Activated CD8-positive, alpha-beta T cell treated with anti-CD3 and anti-CD28 coated beads for 36 hours (primary cell): ENCODE data around the gene ACKR3. TPM values are rescaled to one million over a fixed set of nuclear protein-coding genes. Genes with fewer than 3 reads are reported as not detected.

ENCODE experiments used
- ATAC-seq: fragments of 200-7000 bp; cut with Tn5 transposase; one replicate; pipeline ENCODE4 v1.10.0; 2021; ENCODE audit warnings: mild to moderate bottlenecking, moderate library complexity
- CTCF ChIA-PET: fragments of 350-600 bp; sonication (Branson Sonifier 250); formaldehyde crosslinking; loops from one replicate; lab custom pipeline; 2021; ENCODE audit warnings: antibody characterized with exemption; lab: Charles Lee
- POLR2A ChIA-PET: fragments of 350-600 bp; sonication (Branson Sonifier 250); formaldehyde crosslinking; loops from one replicate; lab custom pipeline; 2021; ENCODE audit warnings: antibody characterized with exemption; lab: Charles Lee
- DNase-seq: peaks from one replicate; pipeline ENCODE4 v3.0.0-alpha.2; 2020
- H3K27ac Mint-ChIP-seq: one replicate; pipeline ENCODE4 v1.8.0; 2021; ENCODE audit warnings: mild to moderate bottlenecking, mixed read lengths
- H3K27me3 Mint-ChIP-seq: one replicate; pipeline ENCODE4 v1.8.0; 2021; ENCODE audit warnings: mixed read lengths
- H3K36me3 Mint-ChIP-seq: one replicate; pipeline ENCODE4 v1.8.0; 2021; ENCODE audit warnings: low read depth, mixed read lengths
- H3K4me1 Mint-ChIP-seq: one replicate; pipeline ENCODE4 v1.8.0; 2021; ENCODE audit warnings: low read depth, mixed read lengths
- H3K4me3 Mint-ChIP-seq: one replicate; pipeline ENCODE4 v1.8.0; 2021; ENCODE audit warnings: mild to moderate bottlenecking, moderate library complexity, mixed read lengths
- H3K9me3 Mint-ChIP-seq: one replicate; pipeline ENCODE4 v1.8.0; 2021; ENCODE audit warnings: mixed read lengths
- CTCF ChIP-seq: fragments of 200-600 bp; IDR thresholded peaks from one replicate; pipeline ENCODE4 v1.8.0; 2022; ENCODE audit warnings: antibody characterized with exemption, mild to moderate bottlenecking
- intact Hi-C: fragments of 100-400 bp; cut with micrococcal nuclease; formaldehyde crosslinking; loops from one replicate; pipeline ENCODE4 v1.10.0; 2022
- total RNA-seq, 2 experiments: library from RNA; stranded (reverse); gene quantifications; one replicate each; pipeline ENCODE4 v1.2.3, GENCODE V29; 2021

The ACKR3 gene
- total RNA-seq, 2 experiments from 2014 or later: 2.4 to 3.4 TPM

- Mint-ChIP-seq H3K27me3 (no peaks in the 10 kb centered on the region), H3K36me3 (peaks cover 41% of the 10 kb centered on the region), H3K9me3 (peaks cover 9% of the 10 kb centered on the region), H3K4me1 (peaks cover 75% of the 10 kb centered on the region), H3K4me3 (peak overlapping the region; percentile 33), H3K27ac (peak overlapping the region; percentile 66)
- intact Hi-C loops: no loop called here
- ATAC-seq: no peak
- ChIA-PET POLR2A (interaction anchor here (2.3 kb wide), 1 partner anchor 13 kb away, joined by 9 read pairs; no protein-coding TSS in a partner anchor), CTCF (interaction anchor here (0.6 to 1.2 kb wide), 2 partner anchors 18 to 27 kb away, joined by 3 to 5 read pairs; no protein-coding TSS in a partner anchor)
- TF ChIP-seq CTCF: no peak
- no peak for DNase-seq
Observed at GRCh38 chr2:236541008-236541562, 28.5 kb upstream of the ACKR3 start.

- Mint-ChIP-seq H3K4me1 (peaks cover 87% of the 10 kb centered on the region), H3K9me3 (peaks cover 12% of the 10 kb centered on the region), H3K27me3 (no peaks in the 10 kb centered on the region), H3K27ac (peak overlapping the region; percentile 96), H3K4me3 (no peak overlapping the region), H3K36me3 (peaks cover 45% of the 10 kb centered on the region)
- ChIA-PET POLR2A (interaction anchor here (2.3 kb wide), 1 partner anchor 8 kb away, joined by 8 read pairs; no protein-coding TSS in a partner anchor), CTCF (interaction anchor here (1.0 kb wide), 1 partner anchor 26 kb away, joined by 3 read pairs; the partner anchor contains the start of gene ACKR3)
- ATAC-seq: no peak
- intact Hi-C loops: no loop called here
- TF ChIP-seq CTCF: no peak
- no peak for DNase-seq
Observed at GRCh38 chr2:236544362-236544761, 25.3 kb upstream of the ACKR3 start.

GRCh38 chr2:236545248-236545658 lies 24.4 kb upstream of the ACKR3 start:
- peaks cover 37% of the 10 kb centered on the region for H3K36me3 Mint-ChIP-seq
- no peak for TF ChIP-seq CTCF
- H3K27me3 Mint-ChIP-seq: no peaks in the 10 kb centered on the region
- H3K4me3 Mint-ChIP-seq: peak overlapping the region; percentile 69
- CTCF ChIA-PET: interaction anchor here (1.0 to 1.3 kb wide), 3 partner anchors 9 to 23 kb away, joined by 3 to 4 read pairs (median 4); no protein-coding TSS in a partner anchor
- peaks cover 89% of the 10 kb centered on the region for H3K4me1 Mint-ChIP-seq
- H3K9me3 Mint-ChIP-seq: peaks cover 8% of the 10 kb centered on the region
- intact Hi-C loops: no loop called here
- H3K27ac Mint-ChIP-seq: peak overlapping the region; percentile 96
- no peak for ATAC-seq
- POLR2A ChIA-PET: interaction anchor here (1.2 to 2.3 kb wide), 3 partner anchors 9 to 18 kb away, joined by 4 to 8 read pairs (median 5); no protein-coding TSS in a partner anchor
- no peak for DNase-seq

GRCh38 chr2:236545814-236546480 lies 23.7 kb upstream of the ACKR3 start:
- H3K36me3 Mint-ChIP-seq: peaks cover 34% of the 10 kb centered on the region
- H3K27ac Mint-ChIP-seq: peak overlapping the region; percentile 96
- peaks cover 90% of the 10 kb centered on the region for H3K4me1 Mint-ChIP-seq
- ATAC-seq: peak; percentile 45
- intact Hi-C loops: no loop called here
- H3K27me3 Mint-ChIP-seq: no peaks in the 10 kb centered on the region
- peak; percentile 62 for DNase-seq
- TF ChIP-seq CTCF: no peak
- peak overlapping the region; percentile 69 for H3K4me3 Mint-ChIP-seq
- ChIA-PET POLR2A (interaction anchor here (1.2 to 2.3 kb wide), 4 partner anchors 9 to 19 kb away, joined by 3 to 8 read pairs (median 4); no protein-coding TSS in a partner anchor), CTCF (interaction anchor here (1.0 to 1.4 kb wide), 5 partner anchors 9 to 23 kb away, joined by 3 to 4 read pairs (median 4); no protein-coding TSS in a partner anchor)
- H3K9me3 Mint-ChIP-seq: peaks cover 7% of the 10 kb centered on the region
